ENCODE measurements around the gene CYP51A1.
"Not testable (repeated sequence)": the region's sequence is repeated elsewhere in the genome, so short reads cannot be mapped to it uniquely, and the experiment has no call there.

The CYP51A1 gene

GRCh38 chr7:92121681-92122080 is 12.6 kb downstream of the CYP51A1 start:
- DNase-seq: no peak

- no peak for DNase-seq
Measured at GRCh38 chr7:92119213-92119759, 15.0 kb downstream of the CYP51A1 start.

GRCh38 chr7:92116949-92117348 is 17.3 kb downstream of the CYP51A1 start:
- DNase-seq: no peak

GRCh38 chr7:92115821-92116220 is 18.5 kb downstream of the CYP51A1 start:
- peak; percentile 40 for DNase-seq

GRCh38 chr7:92110857-92111256 is 23.4 kb downstream of the CYP51A1 start:
- DNase-seq: no peak

GRCh38 chr7:92108821-92109220 is 25.5 kb downstream of the CYP51A1 start:
- DNase-seq: no peak

- DNase-seq: not testable (repeated sequence)
Measured at GRCh38 chr7:92102862-92103261, 31.4 kb downstream of the CYP51A1 start.

- no peak for DNase-seq
Measured at GRCh38 chr7:92100534-92100933, 33.7 kb downstream of the CYP51A1 start.

- no peak for DNase-seq
Measured at GRCh38 chr7:92095380-92095779, 38.9 kb downstream of the CYP51A1 start.

- no peak for DNase-seq
Measured at GRCh38 chr7:92092210-92092609, 42.1 kb downstream of the CYP51A1 start.

GRCh38 chr7:92088266-92088665 is 46.0 kb downstream of the CYP51A1 start:
- no peak for DNase-seq

GRCh38 chr7:92083922-92084321 is 50.4 kb downstream of the CYP51A1 start:
- not testable (repeated sequence) for DNase-seq

- no peak for DNase-seq
Measured at GRCh38 chr7:92076509-92076908, 57.8 kb downstream of the CYP51A1 start.

- DNase-seq: no peak
Measured at GRCh38 chr7:92075455-92076158, 58.7 kb downstream of the CYP51A1 start.

GRCh38 chr7:92072708-92073107 is 61.6 kb downstream of the CYP51A1 start:
- DNase-seq: no peak

GRCh38 chr7:92072121-92072520 is 62.2 kb downstream of the CYP51A1 start:
- DNase-seq: no peak

GRCh38 chr7:92071032-92071431 is 63.2 kb downstream of the CYP51A1 start:
- no peak for DNase-seq

GRCh38 chr7:92064438-92065029 is 69.7 kb downstream of the CYP51A1 start:
- no peak for DNase-seq

Data from DMS 273 treated with DMSO at 0.1 percent for 48 hours (cell line).